Calu3 (cell line): ENCODE measurements around the gene GJE1. TPM values are rescaled to one million over a fixed set of nuclear protein-coding genes. Genes with fewer than 3 reads are reported as not detected.
"Not testable (repeated sequence)": the region's sequence is repeated elsewhere in the genome, so short reads cannot be mapped to it uniquely, and the experiment has no call there.

Source experiments
- Bru-seq: library from RNA; stranded (reverse); fragments of 400-500 nt; gene quantifications from one replicate; lab custom pipeline; 2021; lab: Mats Ljungman, UMichigan
- BruChase-seq, 2 experiments: library from RNA; stranded (reverse); fragments of 400-500 nt; gene quantifications; one replicate each; lab custom pipeline; 2021; lab: Mats Ljungman, UMichigan
- BruUV-seq: library from RNA; stranded (reverse); fragments of 400-500 nt; replicated peaks from 2 replicates; lab custom pipeline; 2021; lab: Mats Ljungman, UMichigan
- CTCF ChIA-PET: fragments of 300-600 bp; sonication (Branson Sonifier 250); formaldehyde crosslinking; loops from one replicate; lab custom pipeline; 2022; ENCODE audit warnings: antibody characterized with exemption; lab: Charles Lee
- DNase-seq: peaks from one replicate; pipeline ENCODE4 v3.0.0; 2022
- H3K27ac Mint-ChIP-seq: one replicate; pipeline ENCODE4 v1.8.0; 2022; ENCODE audit warnings: mixed read lengths; ENCODE audit not compliant: unreplicated experiment
- H3K27me3 Mint-ChIP-seq: one replicate; pipeline ENCODE4 v1.8.0; 2022; ENCODE audit warnings: mixed read lengths; ENCODE audit not compliant: unreplicated experiment
- H3K36me3 Mint-ChIP-seq: one replicate; pipeline ENCODE4 v1.8.0; 2022; ENCODE audit warnings: mild to moderate bottlenecking, moderate library complexity, mixed read lengths; ENCODE audit not compliant: insufficient read depth, unreplicated experiment
- H3K4me1 Mint-ChIP-seq: one replicate; pipeline ENCODE4 v1.8.0; 2022; ENCODE audit warnings: mild to moderate bottlenecking, low read depth, mixed read lengths; ENCODE audit not compliant: unreplicated experiment
- H3K4me3 Mint-ChIP-seq: one replicate; pipeline ENCODE4 v1.8.0; 2022; ENCODE audit warnings: mild to moderate bottlenecking, low read depth, moderate library complexity, mixed read lengths; ENCODE audit not compliant: unreplicated experiment
- H3K9me3 Mint-ChIP-seq: one replicate; pipeline ENCODE4 v1.8.0; 2022; ENCODE audit warnings: low read depth, mixed read lengths; ENCODE audit not compliant: unreplicated experiment
- intact Hi-C: fragments of 100-400 bp; cut with micrococcal nuclease; formaldehyde crosslinking; loops from one replicate; pipeline ENCODE4 v1.10.0; 2022; ENCODE audit not compliant: unreplicated experiment
- long read RNA-seq: library from polyadenylated mRNA; stranded (forward); transcript quantifications from one replicate; pipeline ENCODE4 v2.0.0, GENCODE V29; 2022
- total RNA-seq: library from RNA; stranded (reverse); gene quantifications from 2 replicates; pipeline ENCODE4 v1.2.3, GENCODE V29; 2022
- TF ChIP-seq, protein P1 (sequence below): fragments of 200-600 bp; IDR thresholded peaks from one replicate; pipeline ENCODE4 v1.8.0; 2022; ENCODE audit warnings: antibody characterized with exemption; ENCODE audit not compliant: unreplicated experiment

GJE1 gene, protein sequence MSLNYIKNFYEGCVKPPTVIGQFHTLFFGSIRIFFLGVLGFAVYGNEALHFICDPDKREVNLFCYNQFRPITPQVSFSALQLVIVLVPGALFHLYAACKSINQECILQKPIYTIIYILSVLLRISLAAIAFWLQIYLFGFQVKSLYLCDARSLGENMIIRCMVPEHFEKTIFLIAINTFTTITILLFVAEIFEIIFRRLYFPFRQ
- not detected in 2 replicates for total RNA-seq
- not detected for Bru-seq, nascent RNA
- not detected for BruChase-seq, experiment 1, labeled RNA remaining after a 6-hour chase
- not detected for BruChase-seq, experiment 2, labeled RNA remaining after a 2-hour chase
- long read RNA-seq, result 0 reads

DNA sequence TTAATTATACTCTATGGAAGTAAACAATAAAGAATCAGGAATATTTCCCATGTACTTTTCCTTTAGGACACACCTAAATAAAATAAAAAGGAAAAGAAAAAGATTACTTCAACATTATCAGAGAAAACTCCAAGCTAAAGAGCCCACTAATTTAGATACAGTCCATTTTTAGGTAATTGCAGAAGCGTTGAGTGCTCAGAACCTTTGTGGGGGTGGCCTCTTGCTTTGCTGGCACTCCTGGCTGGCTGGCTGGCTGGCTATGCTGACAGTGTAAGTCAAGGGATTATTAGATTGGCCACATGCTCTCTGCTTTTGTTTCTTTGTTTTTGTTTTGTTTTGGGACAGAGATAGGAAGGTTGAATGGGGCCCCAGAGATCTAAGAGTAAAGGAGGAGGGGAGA is at the start of gene GJE1:
TSS of gene GJE1 (plus strand) at position 301 of the 400 bp plus-strand sequence. CDS start 234 bp downstream, outside the sequence.
- intact Hi-C loops, result no loop called here
- Mint-ChIP-seq H3K4me1 (no peaks in the 10 kb centered on the region), H3K27me3 (no peaks in the 10 kb centered on the region), H3K36me3 (no peaks in the 10 kb centered on the region), H3K4me3 (no peak within 1 kb of the TSS), H3K9me3 (no peaks in the 10 kb centered on the region), H3K27ac (no peak within 1 kb of the TSS)
- BruUV-seq, result no TSS peak
- no peak for DNase-seq
- CTCF ChIA-PET, result no interaction called here
- TF ChIP-seq, protein P1, sequence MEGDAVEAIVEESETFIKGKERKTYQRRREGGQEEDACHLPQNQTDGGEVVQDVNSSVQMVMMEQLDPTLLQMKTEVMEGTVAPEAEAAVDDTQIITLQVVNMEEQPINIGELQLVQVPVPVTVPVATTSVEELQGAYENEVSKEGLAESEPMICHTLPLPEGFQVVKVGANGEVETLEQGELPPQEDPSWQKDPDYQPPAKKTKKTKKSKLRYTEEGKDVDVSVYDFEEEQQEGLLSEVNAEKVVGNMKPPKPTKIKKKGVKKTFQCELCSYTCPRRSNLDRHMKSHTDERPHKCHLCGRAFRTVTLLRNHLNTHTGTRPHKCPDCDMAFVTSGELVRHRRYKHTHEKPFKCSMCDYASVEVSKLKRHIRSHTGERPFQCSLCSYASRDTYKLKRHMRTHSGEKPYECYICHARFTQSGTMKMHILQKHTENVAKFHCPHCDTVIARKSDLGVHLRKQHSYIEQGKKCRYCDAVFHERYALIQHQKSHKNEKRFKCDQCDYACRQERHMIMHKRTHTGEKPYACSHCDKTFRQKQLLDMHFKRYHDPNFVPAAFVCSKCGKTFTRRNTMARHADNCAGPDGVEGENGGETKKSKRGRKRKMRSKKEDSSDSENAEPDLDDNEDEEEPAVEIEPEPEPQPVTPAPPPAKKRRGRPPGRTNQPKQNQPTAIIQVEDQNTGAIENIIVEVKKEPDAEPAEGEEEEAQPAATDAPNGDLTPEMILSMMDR, result no peak

DNA sequence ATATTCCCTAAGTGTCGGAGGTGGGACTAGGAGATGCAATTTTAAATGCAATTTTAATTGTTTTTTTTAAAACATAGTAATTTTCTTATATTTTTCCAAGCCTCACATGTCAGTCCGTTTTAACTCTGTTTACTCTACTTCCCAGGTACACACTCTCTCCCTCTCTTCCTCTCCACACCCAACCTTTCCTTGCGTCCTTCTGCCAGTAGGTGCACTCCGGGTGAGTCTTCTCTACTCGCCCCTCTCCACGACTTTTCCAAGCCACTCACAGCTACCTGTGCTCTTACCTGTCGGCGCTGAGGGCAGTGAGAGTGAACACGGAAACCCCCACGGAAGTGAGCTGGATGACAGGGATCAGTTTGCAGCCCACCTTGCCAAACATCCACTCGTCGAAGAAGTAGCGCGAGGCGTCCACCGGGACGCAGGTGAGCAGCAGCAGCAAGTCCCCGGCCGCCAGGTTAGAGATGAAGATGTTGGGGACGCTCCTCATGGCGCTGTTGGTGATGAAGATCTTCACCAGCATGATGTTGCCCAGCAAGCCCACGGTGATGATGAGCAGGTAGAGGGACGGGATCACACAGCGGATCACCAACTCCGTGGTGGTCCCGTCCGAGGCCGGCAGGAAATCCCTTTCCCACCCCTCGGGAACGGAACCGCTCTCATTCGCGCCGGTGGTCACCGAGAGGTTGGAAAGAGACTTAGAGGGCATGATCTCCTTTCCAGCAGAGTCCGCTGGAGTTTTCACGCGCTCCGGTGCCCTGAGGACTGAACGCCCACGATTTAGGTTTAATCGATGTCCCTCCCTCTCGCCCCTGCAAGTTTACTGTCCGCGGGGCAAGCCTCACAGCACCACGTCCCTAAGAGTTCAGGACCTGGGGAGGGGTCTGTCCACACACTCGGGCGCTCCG is 44.5 kb upstream of the GJE1 start:
- H3K36me3 Mint-ChIP-seq, result no peaks in the 10 kb centered on the region
- no peak for DNase-seq
- no peaks in the 10 kb centered on the region for H3K27me3 Mint-ChIP-seq
- CTCF ChIA-PET, result no interaction called here
- no peaks in the 10 kb centered on the region for H3K9me3 Mint-ChIP-seq
- no peak overlapping the region for H3K27ac Mint-ChIP-seq
- no TSS peak for BruUV-seq
- no peak overlapping the region for H3K4me3 Mint-ChIP-seq
- TF ChIP-seq, protein P1, result no peak
- no peaks in the 10 kb centered on the region for H3K4me1 Mint-ChIP-seq
- intact Hi-C loops, result no loop called here

DNA sequence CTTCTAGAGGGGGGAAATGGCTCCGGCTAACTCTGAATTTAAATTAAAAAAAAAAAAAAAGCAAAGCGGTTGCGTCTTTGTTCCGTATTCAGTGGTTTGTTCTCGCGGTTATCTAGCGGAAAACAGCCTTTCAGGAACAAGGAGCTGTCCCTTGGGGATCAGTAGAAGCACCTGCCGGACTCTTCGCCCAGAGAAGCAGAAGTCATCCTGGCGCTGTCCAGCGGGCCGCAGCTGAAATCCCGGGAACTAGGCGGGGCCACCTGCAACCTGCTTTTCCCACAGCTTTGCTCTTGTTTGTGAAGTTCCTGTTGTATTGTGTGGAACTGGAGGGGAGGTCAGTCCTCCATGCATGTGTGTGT is 43.9 kb upstream of the GJE1 start:
- H3K4me3 Mint-ChIP-seq, result no peak overlapping the region

DNA sequence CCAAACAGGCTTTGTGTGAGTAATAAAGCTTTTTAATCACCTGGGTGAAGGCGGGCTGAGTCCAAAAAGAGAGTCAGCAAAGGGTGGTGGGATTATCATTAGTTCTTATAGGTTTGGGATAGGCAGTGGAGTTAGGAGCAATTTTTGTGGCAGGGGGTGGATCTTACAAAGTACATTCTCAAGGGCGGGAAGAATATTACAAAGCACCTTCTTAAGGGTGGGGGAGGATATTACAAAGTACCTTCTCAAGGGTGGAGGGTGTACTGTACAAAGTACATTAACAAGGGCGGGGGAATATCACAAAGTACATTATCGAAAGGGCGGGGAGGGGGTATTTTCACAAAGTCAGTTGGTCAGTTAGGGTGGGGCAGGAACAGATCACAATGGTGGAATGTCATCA is 27.9 kb upstream of the GJE1 start:
- BruUV-seq, H3K4me3 Mint-ChIP-seq, H3K27me3 Mint-ChIP-seq, DNase-seq, CTCF ChIA-PET, H3K4me1 Mint-ChIP-seq, intact Hi-C loops, H3K36me3 Mint-ChIP-seq, H3K9me3 Mint-ChIP-seq, H3K27ac Mint-ChIP-seq: not testable (repeated sequence)

More for the DNA sequence above, 43.9 kb upstream of the GJE1 start:
- CTCF ChIA-PET, result no interaction called here
- intact Hi-C loops, result no loop called here
- H3K4me1 Mint-ChIP-seq, result no peaks in the 10 kb centered on the region
- H3K36me3 Mint-ChIP-seq, result no peaks in the 10 kb centered on the region
- BruUV-seq, result no TSS peak
- no peak overlapping the region for H3K27ac Mint-ChIP-seq
- TF ChIP-seq, protein P1, result no peak
- no peaks in the 10 kb centered on the region for H3K27me3 Mint-ChIP-seq
- H3K9me3 Mint-ChIP-seq, result no peaks in the 10 kb centered on the region
- DNase-seq, result no peak

DNA sequence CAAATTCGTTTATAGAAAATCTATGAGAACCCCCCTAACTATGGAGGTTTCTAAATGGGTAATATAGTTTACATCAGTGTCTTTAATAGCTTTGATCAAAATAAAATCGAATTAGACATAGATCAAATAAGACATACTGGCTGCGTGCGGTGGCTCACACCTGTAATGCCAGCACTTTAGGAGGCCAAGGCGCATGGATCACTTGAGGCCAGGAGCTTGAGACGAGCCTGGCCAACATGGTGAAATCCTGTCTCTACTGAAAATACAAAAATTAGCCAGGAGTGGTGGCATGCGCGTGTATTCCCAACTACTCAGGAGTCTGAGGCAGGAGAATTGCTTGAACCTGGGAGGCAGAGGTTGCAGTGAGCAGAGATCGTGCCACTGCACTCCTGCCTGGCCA is 21.9 kb upstream of the GJE1 start:
- intact Hi-C loops, result not testable (repeated sequence)

More for the DNA sequence above, 21.9 kb upstream of the GJE1 start:
- BruUV-seq, DNase-seq, H3K36me3 Mint-ChIP-seq, H3K27me3 Mint-ChIP-seq, H3K4me3 Mint-ChIP-seq, H3K9me3 Mint-ChIP-seq, H3K4me1 Mint-ChIP-seq, CTCF ChIA-PET, H3K27ac Mint-ChIP-seq: not testable (repeated sequence)
